Measurements from ENCODE around the gene FAM163A.

FAM163A gene

DNA sequence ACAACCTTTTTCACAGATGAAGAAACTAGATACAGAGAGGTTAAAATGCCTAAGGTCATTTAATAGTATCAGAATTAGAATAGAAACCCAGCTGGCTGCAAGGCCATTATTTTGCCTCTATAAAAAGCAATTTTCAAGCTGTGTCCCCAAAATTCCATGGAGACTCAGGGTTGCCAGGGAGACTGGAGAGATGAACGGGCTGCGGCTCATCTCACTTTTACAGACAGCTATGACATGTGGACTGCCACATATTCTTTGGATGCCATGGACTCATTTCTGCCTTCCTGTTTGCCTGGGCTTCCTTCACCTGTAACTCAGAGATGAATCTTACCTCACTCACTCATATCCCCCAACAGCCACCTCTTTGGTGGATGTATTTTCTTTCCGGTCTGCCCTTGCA, 117.6 kb downstream of the FAM163A start:
- no peak for DNase-seq

DNA sequence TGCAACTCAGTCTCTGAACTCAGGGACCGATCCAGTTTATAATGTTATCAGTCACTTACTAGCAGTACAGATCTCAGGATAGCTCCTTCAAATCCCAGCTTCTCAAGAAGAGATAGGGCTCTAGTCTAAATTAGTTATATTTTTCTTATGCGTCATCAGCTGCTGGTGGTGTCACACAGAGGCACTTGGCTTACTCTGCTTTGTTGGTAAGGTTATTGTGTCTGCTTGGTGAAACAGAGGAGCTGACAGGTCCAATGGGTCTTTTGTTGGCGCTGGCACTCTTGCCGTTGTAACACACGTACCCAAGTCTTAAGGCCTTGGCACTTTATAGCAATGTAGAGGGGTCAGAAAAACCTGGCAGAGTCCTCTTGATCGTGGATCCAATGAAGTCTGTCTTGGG, 122.3 kb downstream of the FAM163A start:
- DNase-seq, result no peak

Measured in NCI-H524 (cell line).